Endometrial microvascular endothelial cells (primary cell): Measurements from ENCODE around the gene SKP1. TPM values are rescaled to one million over a fixed set of nuclear protein-coding genes. Genes with fewer than 3 reads are reported as not detected.

Experiments used
- in situ Hi-C: cut with HindIII; loops from 2 replicates; pipeline ENCODE4 v1.10.0; 2017; ENCODE audit warnings: low sequenced_read_pairs, low pct_unique_long_range_greater_than_20kb; ENCODE audit errors: inconsistent ontology term
- total RNA-seq: library from RNA; depleted of rRNA; stranded (reverse); fragments of >200 nt; gene quantifications from one replicate; pipeline ENCODE4 v1.2.3, GENCODE V29; 2015; ENCODE audit errors: inconsistent ontology term

SKP1 gene
- total RNA-seq, 1 donor from 2014 or later: 339 TPM

GRCh38 chr5:134101686-134102439, 74.9 kb downstream of the SKP1 start:
- in situ Hi-C loops: no loop called here

- in situ Hi-C loops: no loop called here
Observed at GRCh38 chr5:134100283-134101091, 76.3 kb downstream of the SKP1 start.

DNA sequence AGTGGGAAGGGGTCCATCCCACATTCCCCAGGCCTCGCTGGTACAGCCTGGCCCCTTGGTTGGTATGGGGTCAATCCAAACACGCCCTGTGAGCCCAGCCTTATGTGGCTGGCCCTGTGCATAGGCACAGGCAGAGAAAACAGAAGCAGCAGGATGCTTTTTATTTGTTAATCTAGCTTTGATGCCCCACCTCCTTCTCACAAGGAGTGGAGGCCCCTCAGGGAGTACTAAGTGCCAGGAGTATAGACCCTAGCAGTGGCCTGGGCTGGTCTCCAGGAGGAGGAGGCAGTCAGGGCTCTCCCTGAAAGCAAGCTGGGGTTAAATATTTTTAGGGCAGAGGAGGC, 76.8 kb downstream of the SKP1 start:
- in situ Hi-C loops: no loop called here

DNA sequence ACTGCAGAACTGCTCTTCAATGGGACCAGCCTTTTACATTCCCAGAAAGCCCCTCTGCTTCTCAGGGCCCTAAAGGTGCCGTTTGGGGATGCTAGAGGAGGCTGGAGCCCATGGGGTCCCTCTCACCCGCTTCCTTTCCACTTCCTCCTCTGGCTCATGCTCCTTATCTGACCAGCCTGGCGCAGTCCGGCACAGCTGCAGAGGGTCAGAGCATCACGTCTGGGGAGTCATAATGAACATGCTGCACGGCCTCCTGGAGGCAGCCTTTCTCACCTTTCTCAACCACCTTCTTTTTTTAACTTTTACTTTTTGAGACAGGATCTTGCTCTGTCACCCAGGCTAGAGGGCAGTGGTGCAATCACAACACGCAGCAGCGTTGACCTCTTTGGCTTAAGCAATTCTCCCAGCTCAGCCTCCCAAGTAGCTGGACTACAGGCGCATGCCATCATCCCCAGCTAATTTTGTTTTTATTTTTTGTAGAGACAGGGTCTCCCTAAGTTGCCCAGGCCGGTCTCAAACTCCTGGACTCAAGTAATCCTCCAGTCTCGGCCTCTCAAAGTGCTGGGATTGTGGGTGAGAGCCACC, 77.4 kb downstream of the SKP1 start:
- in situ Hi-C loops: no loop called here

Other genes with a start within 250 kb of the SKP1 start
- 40.9 TPM for gene C5orf15, start 208.3 kb downstream of the SKP1 start, total RNA-seq
- gene VDAC1, start 172.0 kb downstream of the SKP1 start, total RNA-seq: 355 TPM
- 1.8 TPM for gene TCF7, start 62.3 kb downstream of the SKP1 start, total RNA-seq
- 190 TPM for gene PPP2CA, start 49.1 kb upstream of the SKP1 start, total RNA-seq
- gene CDKL3, start 190.2 kb upstream of the SKP1 start, total RNA-seq: 0.09 TPM
- gene UBE2B, start 194.6 kb upstream of the SKP1 start, total RNA-seq: 43.9 TPM
- gene CDKN2AIPNL, start 234.9 kb upstream of the SKP1 start, total RNA-seq: 41.1 TPM